PFSK-1 (cell line): Measurements from ENCODE around the gene ARV1.

Experiments used
- FOXP2 ChIP-seq: optimal IDR thresholded peaks from 2 replicates; pipeline ENCODE3; 2011; ENCODE audit warnings: borderline replicate concordance, control low read depth, inconsistent platforms; ENCODE audit not compliant: insufficient read depth; ENCODE audit errors: extremely low read length, extremely low read depth
- POLR2AphosphoS5 ChIP-seq: IDR thresholded peaks from 2 replicates; pipeline ENCODE4 v1.6.1; 2012; ENCODE audit warnings: low read depth, mild to moderate bottlenecking, control low read depth, low read length, moderate library complexity
- REST ChIP-seq, 2 experiments: IDR thresholded peaks; 2 replicates each; pipeline versions ENCODE4 v1.6.1 to v1.8.0; 2011 to 2012; ENCODE audit warnings: low read depth in 2 of 2, low read length in 2 of 2, control low read depth in 1 of 2, inconsistent platforms in 1 of 2, mild to moderate bottlenecking in 1 of 2, moderate library complexity in 1 of 2; ENCODE audit not compliant: insufficient read depth in 1 of 2
- SIN3A ChIP-seq: IDR thresholded peaks from 2 replicates; pipeline ENCODE4 v1.6.1; 2012; ENCODE audit warnings: mild to moderate bottlenecking, low read length, moderate library complexity, borderline replicate concordance; ENCODE audit not compliant: insufficient read depth
- TAF1 ChIP-seq: IDR thresholded peaks from 2 replicates; pipeline ENCODE4 v1.6.1; 2012; ENCODE audit warnings: low read length, control low read depth, borderline replicate concordance; ENCODE audit not compliant: insufficient read depth

Gene ARV1

GRCh38 chr1:230966358-230966873, 12.5 kb upstream of the ARV1 start:
- no peak for TF ChIP-seq REST (IDR thresholded peaks at IDR 0.05; ENCODE audit: insufficient read depth in 1 of 2, low read depth in 2 of 2, low read length in 2 of 2)
- TF ChIP-seq FOXP2 = no peak
- TF ChIP-seq SIN3A = no peak
- no peak for TF ChIP-seq POLR2AphosphoS5

GRCh38 chr1:230970432-230970831, 8.5 kb upstream of the ARV1 start:
- TF ChIP-seq REST (IDR thresholded peaks at IDR 0.05; ENCODE audit: insufficient read depth in 1 of 2, low read depth in 2 of 2, low read length in 2 of 2) (no peak), POLR2AphosphoS5 (no peak), SIN3A (no peak), FOXP2 (no peak), TAF1 (no peak)

- no peak for TF ChIP-seq FOXP2
Observed at GRCh38 chr1:230971771-230972170, 7.1 kb upstream of the ARV1 start.

GRCh38 chr1:230972855-230973271, 6.0 kb upstream of the ARV1 start:
- TF ChIP-seq FOXP2 = no peak
- TF ChIP-seq SIN3A = no peak
- no peak for TF ChIP-seq TAF1
- TF ChIP-seq POLR2AphosphoS5 = no peak
- no peak for TF ChIP-seq REST (IDR thresholded peaks at IDR 0.05; ENCODE audit: insufficient read depth in 1 of 2, low read depth in 2 of 2, low read length in 2 of 2)

GRCh38 chr1:230975636-230976035, 3.3 kb upstream of the ARV1 start:
- no peak for TF ChIP-seq REST (IDR thresholded peaks at IDR 0.05; ENCODE audit: insufficient read depth in 1 of 2, low read depth in 2 of 2, low read length in 2 of 2)
- TF ChIP-seq TAF1 = no peak
- no peak for TF ChIP-seq POLR2AphosphoS5
- no peak for TF ChIP-seq SIN3A
- TF ChIP-seq FOXP2 = no peak
